Measurements from ENCODE around the gene SLC25A17.
"Not testable (repeated sequence)": the region's sequence is repeated elsewhere in the genome, so short reads cannot be mapped to it uniquely, and the experiment has no call there.

SLC25A17 gene

DNA sequence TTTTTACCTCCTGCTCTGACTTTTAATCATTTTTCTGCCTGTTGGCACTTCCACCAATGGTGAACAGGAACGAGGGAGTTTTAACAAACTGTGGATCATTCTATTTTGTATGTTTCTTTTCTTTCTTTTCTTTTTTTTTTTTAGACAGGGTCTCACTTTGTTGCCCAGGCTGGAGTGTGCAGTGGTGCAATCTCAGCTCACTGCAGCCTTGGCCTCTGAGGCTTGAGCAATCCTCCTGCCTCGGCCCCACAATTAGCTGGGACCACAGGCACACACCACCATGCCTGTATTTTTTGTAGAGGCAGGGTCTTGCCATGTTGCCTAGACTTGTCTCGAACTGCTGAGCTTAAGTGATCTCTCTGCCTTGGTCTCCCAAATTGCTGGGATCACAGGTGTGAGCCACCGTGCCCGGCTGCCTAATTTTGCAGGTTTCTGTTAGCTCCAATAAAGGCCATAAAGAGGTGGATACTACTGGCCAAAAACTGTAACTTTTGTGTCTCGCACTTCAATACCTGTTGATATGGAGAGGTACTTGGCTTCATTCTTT, 59.8 kb downstream of the SLC25A17 start:
- DNase-seq (ENCODE audit: insufficient read length, low spot score), result no peak
- FAIRE-seq, result no peak

DNA sequence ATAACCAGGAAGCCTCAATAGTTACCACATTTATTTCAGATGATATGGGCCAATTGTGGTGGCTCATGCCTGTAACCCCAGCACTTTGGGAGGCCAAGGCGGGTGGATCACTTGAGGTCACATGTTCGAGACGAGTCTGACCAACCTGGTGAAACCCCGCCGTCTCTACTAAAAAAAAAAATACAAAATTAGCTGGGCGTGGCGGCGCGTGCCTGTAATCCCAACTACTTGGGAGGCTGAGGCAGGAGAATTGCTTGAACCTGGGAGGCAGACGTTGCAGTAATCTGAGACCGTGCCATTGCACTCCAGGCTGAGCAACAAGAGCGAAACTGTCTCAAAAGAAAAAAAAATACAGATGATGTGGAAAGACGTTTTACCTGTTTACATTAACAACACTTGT, 60.3 kb downstream of the SLC25A17 start:
- not testable (repeated sequence) for FAIRE-seq; DNase-seq (ENCODE audit: insufficient read length, low spot score)

DNA sequence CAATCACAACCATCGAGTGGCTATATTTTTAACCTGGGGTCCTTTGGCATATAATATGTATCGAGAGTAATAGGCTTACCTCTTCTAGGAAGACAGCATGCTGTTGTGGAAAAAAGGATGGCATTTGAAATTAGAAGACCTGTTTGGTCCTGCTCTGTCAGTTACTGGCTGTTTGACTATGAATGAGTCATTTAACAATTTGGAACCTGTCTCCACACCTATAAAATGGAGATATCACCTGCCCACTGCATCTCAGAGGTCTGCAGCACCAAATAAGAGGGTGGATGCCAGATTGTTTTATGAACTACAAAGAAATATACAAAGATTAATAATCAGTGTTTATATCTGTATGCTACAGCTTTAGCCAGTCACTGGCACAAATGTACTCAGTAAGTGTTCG, 60.8 kb downstream of the SLC25A17 start:
- no peak for DNase-seq (ENCODE audit: insufficient read length, low spot score)
- FAIRE-seq, result no peak

DNA sequence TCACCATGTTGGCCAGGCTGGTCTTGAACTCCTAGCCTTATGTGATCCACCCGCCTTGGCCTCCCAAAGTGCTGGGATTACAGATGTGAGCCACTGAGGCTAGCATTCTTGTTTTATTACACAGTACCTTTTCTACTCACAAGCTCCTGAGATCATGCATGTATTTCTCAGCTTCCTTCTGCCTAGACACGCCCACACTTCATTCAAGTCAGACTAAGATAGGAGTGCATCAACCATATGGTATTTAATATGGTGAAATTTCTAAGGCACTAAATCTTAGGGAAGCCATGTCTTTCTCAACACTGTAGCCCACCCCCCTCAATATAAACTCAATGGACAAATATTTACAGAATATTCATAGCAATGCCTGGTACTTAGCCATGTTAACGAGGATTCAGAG, 62.1 kb downstream of the SLC25A17 start:
- DNase-seq (ENCODE audit: insufficient read length, low spot score), result no peak
- FAIRE-seq, result no peak

DNA sequence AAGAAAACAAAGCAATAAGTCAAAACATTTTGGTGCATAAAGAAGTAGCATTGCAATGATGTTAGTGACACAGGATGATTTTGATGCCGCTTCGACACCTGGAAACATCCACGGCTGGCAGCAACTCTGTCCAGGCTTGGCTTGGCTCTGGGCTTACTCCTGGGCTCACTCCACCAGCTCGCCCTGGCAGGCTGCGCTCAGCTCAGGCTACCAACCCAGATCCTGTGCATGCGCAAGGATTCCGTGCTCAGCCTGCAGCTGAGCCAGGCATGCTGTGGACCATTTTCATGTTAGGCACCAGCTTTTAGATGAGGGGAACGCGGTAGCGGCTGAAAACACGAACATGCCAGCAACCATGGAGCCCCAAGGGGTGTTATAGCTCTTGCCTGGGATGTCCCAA, 66.0 kb downstream of the SLC25A17 start:
- DNase-seq (ENCODE audit: insufficient read length, low spot score), result no peak
- FAIRE-seq, result no peak

DNA sequence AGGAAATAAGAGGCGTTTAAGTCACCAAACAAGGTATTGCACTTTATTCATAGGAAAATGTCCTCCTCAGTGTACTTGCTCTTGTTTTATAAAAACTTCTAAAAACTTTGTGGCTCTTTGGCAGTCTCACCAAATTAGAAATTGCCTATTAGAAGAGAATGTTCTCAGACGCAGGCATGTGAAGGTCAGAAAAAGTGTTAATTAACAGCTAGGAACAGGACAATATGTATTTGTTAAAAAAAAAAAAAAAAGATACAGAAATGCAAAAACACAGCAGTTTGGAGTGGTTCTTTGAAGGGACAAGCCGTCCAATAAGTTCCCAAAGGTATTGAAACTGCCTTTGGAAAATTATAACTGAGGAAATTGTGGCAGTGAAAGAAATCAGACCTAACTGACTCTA, 67.9 kb downstream of the SLC25A17 start:
- FAIRE-seq, result no peak
- no peak for DNase-seq (ENCODE audit: insufficient read length, low spot score)

DNA sequence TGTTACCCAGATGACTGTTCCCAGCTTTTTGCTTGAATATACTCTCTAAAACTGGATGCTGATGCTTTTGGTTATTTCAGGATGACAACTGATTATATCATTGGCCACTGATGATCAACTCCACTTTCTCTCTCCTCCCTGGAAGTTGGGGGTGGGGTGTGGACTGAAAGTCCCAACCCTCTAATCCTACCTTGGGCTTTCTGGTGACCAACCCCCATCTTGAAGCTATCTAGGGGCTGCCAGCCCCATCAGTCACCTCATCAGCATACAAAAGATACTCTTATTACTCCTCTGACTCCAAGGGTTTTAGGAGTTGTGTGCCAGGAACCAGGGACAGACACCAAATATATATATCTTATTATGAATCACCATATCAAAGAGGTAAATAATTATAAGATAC, 69.3 kb downstream of the SLC25A17 start:
- DNase-seq (ENCODE audit: insufficient read length, low spot score), result no peak
- no peak for FAIRE-seq

DNA sequence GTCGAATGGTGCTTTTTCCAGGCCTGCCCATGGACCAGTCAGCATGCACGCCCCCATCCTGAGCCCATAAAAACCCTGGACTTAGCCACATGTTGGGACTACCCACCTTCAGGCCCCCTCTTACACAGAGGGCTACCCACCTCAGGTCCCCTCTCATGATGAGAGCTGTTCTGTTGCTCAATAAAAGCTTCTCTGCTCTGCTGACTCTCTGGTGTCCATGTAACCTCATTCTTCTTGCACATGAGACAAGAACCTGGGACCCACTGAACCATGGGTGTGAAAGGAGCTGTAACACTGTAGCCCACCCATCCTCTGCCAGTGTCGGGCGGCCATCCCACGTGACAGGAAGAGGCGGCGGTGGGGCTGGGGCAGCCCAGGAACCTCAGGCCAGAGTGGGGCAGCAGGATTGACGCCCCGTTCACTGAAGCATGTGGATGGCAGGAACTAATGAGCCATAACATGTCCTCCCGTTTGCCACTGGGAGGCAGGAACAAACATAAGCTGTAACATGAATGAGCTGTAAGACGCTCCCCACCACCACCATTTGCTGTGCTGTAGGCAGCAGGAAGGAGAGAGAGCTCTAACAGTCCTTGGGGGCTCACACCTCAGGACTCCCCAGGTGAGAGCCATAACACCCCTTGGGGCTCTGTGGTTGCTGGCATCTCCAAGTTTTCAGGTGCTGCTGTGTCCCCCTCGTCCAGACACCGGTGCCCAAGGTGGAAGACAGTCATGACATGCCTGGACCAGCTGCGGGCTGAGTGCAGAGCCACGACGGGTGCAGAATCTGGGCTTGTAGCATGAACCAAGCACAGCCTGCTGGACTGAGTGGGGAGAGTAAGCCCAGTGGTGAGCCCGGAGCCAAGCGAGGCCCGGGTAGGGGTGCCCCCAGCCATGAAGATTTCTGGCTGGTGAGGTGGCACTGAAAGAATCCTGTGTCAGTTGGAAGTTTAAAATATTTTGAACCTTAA, 70.5 kb downstream of the SLC25A17 start:
- no peak for DNase-seq (ENCODE audit: insufficient read length, low spot score)
- FAIRE-seq, result peak; percentile 33

DNA sequence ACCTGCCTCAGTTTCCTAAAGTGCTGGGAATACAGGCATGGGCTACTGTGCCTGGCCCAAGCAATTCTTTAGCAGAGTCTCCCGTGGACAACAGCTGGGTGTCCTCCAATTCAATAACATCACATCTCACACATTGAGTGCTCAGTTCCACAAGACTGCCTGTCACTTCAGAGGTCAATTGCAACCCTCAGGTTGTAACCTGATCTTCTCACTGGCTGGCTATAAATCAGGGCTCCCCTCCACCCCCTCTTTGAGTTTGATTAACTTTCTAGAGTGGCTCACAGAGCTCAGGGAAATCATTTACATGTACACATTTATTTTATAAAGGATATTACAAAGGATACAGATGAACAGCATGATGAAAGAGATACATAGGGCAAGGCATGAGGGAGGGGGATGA, 71.8 kb downstream of the SLC25A17 start:
- DNase-seq (ENCODE audit: insufficient read length, low spot score), result no peak
- no peak for FAIRE-seq

DNA sequence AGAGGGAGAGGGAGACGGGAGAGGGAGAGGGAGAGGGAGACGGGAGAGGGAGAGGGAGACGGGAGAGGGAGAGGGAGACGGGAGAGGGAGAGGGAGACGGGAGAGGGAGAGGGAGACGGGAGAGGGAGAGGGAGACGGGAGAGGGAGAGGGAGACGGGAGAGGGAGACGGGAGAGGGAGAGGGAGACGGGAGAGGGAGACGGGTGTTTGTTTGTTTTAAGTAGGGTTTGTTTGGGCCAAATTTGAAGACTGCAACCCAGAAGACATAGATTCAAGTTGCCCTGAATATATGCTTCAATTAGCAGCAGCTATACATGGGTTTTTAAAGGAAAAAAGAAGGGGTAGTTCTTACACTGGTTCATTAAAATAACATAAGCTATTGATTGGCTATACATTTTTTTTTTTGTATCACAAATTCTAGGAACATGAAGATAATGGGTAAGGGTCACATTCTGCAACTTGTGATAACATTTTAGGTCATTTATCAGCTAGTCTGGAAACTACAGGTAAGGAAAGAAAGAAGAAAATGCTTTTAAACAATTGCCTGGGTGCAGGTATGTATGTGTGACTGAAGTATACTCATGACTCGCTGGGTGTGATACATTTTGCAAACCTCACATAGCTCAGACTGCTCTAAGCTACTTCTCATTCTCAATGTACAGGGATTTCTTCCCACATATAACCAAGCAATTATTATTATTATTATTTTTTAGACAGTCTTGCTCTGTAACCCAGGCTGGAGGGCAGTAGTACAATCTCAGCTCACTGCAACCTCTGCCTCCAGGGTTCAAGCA, 72.5 kb downstream of the SLC25A17 start:
- DNase-seq (ENCODE audit: insufficient read length, low spot score), result no peak

DNA sequence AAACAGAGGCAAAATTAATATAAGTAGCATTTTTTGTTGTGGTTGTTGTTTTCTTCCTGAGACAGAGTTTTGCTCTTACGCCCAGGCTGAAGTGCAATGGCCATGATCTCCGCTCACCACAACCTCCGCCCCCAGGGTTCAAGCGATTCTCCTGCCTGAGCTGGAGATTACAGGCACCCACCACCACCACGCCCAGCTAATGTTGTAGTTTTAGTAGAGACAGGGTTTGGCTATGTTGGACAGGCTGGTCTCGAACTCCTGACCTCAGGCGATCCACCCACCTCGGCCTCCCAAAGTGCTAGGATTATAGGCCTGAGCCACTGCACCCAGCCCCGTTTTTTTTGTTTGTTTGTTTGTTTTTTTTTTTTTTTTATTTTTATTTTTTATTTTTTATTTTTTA, 75.4 kb downstream of the SLC25A17 start:
- DNase-seq (ENCODE audit: insufficient read length, low spot score), result no peak
- FAIRE-seq, result no peak

More for the DNA sequence above, 72.5 kb downstream of the SLC25A17 start:
- no peak for FAIRE-seq

DNA sequence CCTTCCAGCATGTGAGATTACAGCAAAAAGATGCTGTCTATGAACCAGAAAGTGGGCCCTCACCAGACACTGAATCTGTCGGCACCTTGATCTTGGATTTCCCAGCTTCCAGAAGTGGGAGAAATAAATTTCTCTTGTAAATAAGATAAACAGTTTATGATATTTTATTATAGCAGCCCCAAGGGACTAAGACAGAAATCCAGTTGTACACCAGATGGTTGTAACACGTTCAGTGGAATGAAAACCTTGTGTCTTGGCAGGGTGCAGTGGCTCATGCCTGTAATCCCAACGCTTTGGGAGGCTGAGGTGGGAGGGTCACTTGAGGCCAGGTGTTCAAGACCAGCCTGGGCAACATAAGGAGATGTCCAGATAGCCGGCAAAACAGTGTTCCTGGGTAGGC, 78.0 kb downstream of the SLC25A17 start:
- no peak for DNase-seq (ENCODE audit: insufficient read length, low spot score)
- no peak for FAIRE-seq

DNA sequence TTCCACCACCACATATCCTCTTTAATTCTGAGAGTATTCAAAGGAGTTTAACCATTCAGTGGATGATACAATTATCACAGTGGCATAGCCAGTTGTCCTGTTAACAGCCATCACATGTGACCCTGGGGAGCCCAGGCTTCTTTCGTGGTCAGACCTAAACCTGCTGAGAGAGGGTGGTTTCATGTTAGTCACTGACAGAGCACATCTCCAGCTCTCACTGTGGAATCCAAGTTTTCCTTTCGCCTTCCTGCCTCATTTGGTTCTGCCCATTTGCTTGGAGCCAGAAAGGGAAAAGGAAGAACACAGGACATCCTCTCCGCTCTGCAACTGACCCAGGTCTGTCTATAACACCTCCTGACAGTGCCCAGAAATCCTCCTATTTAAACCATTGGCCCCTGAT, 79.4 kb downstream of the SLC25A17 start:
- no peak for FAIRE-seq

DNA sequence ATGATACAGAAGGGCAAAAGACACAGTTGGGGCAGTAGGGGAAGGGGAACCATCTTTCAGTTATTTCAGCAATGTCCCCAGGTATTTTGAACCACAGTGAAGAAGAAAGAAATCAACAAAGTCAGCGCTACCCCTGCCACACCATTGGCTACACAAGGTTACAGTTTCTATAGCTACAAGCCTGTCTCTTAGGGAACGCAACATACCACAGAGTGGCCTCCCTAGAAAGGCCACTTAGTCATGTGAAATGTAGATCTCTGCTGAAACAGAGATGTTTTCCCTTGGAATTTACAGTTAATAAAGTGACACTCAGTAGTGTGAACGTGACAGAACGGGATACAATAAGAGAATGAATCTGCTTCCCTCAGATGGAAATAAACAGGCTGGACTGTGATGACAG, 85.2 kb downstream of the SLC25A17 start:
- FAIRE-seq (no peak), DNase-seq (ENCODE audit: insufficient read length, low spot score) (no peak)

More for the DNA sequence above, 79.4 kb downstream of the SLC25A17 start:
- DNase-seq (ENCODE audit: insufficient read length, low spot score), result no peak

DNA sequence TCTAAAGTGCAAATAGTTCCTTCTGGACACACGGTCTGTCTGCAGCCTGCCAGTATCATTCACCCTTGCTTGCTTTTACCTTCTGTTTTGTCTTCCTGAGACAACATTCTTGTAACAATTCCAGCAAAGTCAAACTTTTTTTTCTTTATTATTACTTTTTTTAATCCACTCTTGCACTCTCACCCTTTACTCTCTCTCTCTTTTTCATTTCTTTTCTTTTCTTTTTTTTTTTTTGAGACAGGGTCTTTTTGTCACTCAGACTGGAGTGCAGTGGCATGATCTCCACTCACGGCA, 86.2 kb downstream of the SLC25A17 start:
- FAIRE-seq (no peak), DNase-seq (ENCODE audit: insufficient read length, low spot score) (no peak)

DNA sequence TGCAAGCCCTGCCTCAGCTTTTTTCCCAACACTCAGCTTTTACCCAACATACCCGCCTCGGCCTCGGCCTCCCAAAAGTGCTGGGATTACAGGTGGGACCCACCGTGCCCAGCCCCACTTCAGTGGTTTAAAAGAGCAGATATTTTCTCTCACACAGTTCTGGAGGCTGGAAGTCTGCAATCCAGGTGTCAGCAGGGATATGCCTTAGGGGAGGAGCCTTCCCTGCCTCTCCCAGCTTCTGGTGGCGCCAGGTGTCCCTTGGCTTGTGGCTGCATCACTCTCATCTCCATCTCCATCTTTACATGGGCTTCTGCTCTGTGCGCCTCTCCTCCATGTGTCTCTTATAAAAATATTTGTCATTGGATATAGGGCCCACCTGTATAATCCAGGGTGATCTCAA, 89.9 kb downstream of the SLC25A17 start:
- no peak for FAIRE-seq

DNA sequence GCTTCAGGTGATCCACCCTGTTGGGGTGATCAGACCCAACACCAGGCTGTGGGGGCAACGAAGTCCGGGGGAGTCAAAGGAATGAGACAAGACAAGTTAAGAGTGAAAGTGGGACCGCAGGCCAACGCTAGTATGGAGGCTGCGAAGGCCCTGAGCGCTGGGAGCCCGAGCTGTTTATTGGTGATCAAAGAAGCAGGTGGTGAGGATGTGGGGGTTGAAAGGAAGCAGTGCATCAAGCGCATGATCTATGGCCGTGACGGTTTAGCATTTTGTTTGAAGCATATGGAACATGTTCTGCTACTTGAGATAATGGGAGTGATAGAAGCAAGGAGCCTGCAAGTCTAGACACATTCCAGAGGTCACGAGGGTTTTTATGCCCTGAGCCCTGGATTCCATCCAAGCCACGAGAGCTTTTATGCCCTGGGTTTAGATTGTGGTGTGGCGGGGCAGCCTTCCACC, 90.4 kb downstream of the SLC25A17 start:
- DNase-seq (ENCODE audit: insufficient read length, low spot score), result no peak

More for the DNA sequence above, 89.9 kb downstream of the SLC25A17 start:
- no peak for DNase-seq (ENCODE audit: insufficient read length, low spot score)

DNA sequence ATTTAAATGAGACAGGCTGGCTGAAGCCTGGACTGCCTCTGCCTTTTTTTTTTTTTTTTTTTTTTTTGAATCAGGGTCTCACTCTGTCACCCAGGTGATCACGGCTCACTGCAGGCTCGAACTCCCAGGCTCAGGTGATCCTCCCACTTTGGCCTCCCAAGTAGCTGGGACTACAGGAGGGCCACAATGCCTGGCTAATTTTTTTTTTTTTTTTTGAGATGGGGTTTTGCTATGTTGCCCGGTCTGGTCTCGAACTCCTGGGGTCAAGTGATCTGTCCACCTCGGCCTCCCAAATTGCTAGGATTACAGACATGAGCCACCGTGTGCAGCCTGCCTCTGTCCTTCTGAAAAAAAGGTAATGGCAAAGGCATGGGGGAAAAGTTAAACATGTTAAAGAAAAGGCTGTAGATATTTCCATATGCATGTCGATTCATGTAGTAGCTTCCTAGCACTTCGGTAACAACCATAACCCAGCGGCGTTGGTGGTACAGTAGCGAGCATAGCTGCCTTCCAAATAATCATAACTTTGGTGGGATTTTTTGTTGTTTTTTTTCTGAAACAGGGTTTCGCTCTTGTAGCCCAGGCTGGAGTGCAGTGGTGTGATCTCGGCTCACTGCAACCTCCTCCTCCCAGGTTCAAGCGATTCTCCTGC, 91.1 kb downstream of the SLC25A17 start:
- no peak for FAIRE-seq
- DNase-seq (ENCODE audit: insufficient read length, low spot score), result no peak

More for the DNA sequence above, 90.4 kb downstream of the SLC25A17 start:
- no peak for FAIRE-seq

DNA sequence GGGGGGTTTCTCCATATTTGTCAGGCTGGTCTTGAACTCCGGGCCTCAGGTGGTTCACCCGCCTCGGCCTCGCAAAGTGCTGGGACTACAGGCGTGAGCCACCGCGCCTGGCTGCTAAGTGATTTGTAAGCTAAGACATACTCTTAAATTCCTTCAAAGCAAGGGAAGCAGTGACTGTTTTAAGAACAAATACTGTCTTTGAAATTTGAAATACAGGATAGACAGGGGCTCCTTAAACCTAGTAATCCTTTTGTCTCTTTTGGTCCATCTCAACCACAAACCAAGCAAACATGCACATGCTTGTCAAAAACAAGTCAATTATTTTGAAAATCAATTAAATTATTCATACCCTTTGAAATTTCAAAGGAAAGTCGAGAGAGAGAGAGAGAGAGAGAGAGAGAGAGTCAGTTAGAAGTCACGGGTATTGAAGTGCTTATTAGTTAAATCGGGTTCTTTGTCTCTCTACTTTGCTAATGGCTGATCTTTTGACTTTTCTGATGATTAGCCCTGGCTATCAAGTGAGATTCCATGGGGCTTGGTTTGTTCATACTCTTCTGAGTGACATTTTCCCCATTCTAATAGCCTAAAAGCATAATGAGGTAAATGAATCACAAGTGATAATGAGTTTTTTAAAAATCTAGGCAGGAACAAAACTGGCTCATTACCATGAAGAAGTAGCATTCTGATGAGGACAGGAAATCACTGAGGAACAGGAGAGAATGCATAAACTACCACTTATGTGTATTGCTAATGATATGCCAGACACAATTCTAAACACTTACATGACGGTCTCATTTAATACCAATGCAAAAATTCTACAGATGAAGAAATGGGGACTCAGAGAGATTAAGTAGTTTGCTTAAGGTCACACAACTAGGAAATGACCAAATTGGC, 91.8 kb downstream of the SLC25A17 start:
- FAIRE-seq (no peak), DNase-seq (ENCODE audit: insufficient read length, low spot score) (no peak)

DNA sequence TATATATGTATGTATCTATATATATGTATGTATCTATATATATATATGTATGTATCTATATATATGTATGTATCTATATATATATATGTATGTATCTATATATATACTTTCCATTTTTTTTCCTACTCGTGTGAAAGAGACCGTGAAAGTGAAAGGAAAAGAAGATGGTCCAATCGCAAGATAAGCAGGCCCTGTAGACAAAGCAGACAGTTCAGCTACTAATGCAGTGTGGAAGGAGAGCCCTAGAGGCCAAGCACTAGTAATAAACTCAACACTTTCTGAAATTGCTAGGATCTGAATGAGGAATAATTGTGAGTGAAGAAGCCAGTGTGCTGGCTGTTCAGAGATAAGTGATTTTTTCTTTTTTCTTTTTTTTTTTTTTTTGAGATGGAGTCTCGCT, 92.6 kb downstream of the SLC25A17 start:
- DNase-seq (ENCODE audit: insufficient read length, low spot score) (no peak), FAIRE-seq (no peak)
